Thymus (tissue), 11 donors: ENCODE data around the gene HBEGF. TPM values are rescaled to one million over a fixed set of nuclear protein-coding genes. Genes with fewer than 3 reads are reported as not detected.

Experiments used
- DNase-seq, 9 donors: peaks; one replicate each; pipeline ENCODE4 v3.0.0-alpha.2; 2013; ENCODE audit warnings: low spot score in 9 of 9, low read depth in 6 of 9, missing footprints in 1 of 9
- H3K27ac ChIP-seq, 2 donors: one replicate each; pipeline ENCODE4 v1.5.1; 2013; ENCODE audit warnings: control low read depth in 1 of 2, low read depth in 1 of 2, low read length in 1 of 2, mild to moderate bottlenecking in 1 of 2, moderate library complexity in 1 of 2
- H3K27me3 ChIP-seq, 2 donors: one replicate each; pipeline ENCODE4 v1.5.1; 2013; ENCODE audit warnings: low read length in 1 of 2; ENCODE audit not compliant: control insufficient read depth in 2 of 2, insufficient read depth in 1 of 2
- H3K36me3 ChIP-seq, 2 donors: one replicate each; pipeline ENCODE4 v1.5.1; 2013; ENCODE audit warnings: low read length in 1 of 2, mild to moderate bottlenecking in 1 of 2, moderate library complexity in 1 of 2; ENCODE audit not compliant: control insufficient read depth in 2 of 2, insufficient read depth in 2 of 2
- H3K4me1 ChIP-seq, 2 donors: one replicate each; pipeline ENCODE4 v1.5.1; 2013; ENCODE audit warnings: low read length in 2 of 2; ENCODE audit not compliant: control insufficient read depth in 2 of 2, insufficient read depth in 2 of 2
- H3K4me3 ChIP-seq, 2 donors: one replicate each; pipeline ENCODE4 v1.5.1; 2013; ENCODE audit warnings: low read length in 2 of 2, control low read depth in 1 of 2, mild to moderate bottlenecking in 1 of 2
- H3K9me3 ChIP-seq, 2 donors: one replicate each; pipeline ENCODE4 v1.5.1; 2013; ENCODE audit warnings: low read length in 1 of 2, mild to moderate bottlenecking in 1 of 2; ENCODE audit not compliant: control insufficient read depth in 2 of 2, insufficient read depth in 1 of 2
- WGBS: extraction: QIAGEN DNeasy Blood & Tissue Kit; methylation state at CpG from one replicate; pipeline ENCODE4 v1.1.7; 2013; 5-methylcytosine and 5-hydroxymethylcytosine counted together
- polyA plus RNA-seq: library from polyadenylated mRNA; stranded (reverse); fragments of 200-250 nt; gene quantifications from one replicate; pipeline ENCODE4 v1.2.3, GENCODE V29; 2013
- total RNA-seq: library from RNA; stranded (reverse); fragments of 120-200 nt; gene quantifications from one replicate; pipeline ENCODE4 v1.2.4, GENCODE V29; 2013
- donor health status: healthy.

Gene HBEGF
- total and polyA plus RNA-seq, 2 donors = 1.7 to 4.2 TPM

DNA sequence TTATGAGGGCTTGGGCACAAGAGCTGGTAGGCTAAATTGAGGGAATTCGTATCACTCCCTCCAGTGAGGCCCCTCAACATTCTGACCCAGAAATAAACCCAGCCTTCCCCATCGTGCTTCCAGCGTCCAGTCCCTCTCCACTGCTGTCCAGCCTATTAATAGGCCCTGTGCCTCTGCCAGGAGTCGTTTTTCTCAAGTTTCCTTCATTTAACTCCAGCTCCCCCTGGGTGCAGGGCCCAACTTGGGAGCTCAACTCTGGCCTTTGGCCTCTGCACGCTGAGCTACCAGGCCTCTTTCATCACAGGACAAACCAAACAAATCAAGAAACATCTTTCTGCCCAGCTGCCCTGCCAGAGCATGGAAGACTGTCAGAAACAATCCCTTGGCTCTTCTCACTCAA lies 10.0 kb downstream of the HBEGF start:
- Histone ChIP-seq H3K27ac (no peak overlapping the region), H3K27me3 (no peaks in the 10 kb centered on the region), H3K4me3 (no peak overlapping the region), H3K9me3 (no peaks in the 10 kb centered on the region), H3K36me3 (no peaks in the 10 kb centered on the region), H3K4me1 (peaks cover 0 to under 1% of the 10 kb centered on the region in 2 donors)
- DNase-seq = no peak
- WGBS = 92% methylated on average over 5 of the region's 5 CpGs

DNA sequence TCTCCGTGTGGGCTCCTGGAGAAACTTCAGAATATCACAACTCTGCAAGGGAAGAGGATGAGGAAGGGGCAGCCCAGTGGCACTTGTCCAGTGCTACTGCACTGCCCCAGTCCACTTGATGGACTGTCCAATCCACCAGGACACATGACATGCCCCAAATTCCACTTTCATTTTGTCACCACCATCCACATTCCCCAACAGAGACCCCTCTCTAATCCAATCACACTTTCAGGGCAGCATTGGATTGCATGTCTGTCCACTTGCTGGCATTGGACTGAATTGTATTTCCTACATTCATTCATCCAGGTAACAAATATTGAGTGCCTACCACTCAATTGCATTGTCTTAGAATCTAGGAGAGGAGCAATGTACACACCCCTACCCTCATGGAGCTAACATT lies 14.8 kb downstream of the HBEGF start:
- H3K27ac ChIP-seq = no peak overlapping the region
- no peaks in the 10 kb centered on the region for H3K4me1 ChIP-seq
- 97% methylated on average over 1 of the region's 1 CpG for WGBS

DNA sequence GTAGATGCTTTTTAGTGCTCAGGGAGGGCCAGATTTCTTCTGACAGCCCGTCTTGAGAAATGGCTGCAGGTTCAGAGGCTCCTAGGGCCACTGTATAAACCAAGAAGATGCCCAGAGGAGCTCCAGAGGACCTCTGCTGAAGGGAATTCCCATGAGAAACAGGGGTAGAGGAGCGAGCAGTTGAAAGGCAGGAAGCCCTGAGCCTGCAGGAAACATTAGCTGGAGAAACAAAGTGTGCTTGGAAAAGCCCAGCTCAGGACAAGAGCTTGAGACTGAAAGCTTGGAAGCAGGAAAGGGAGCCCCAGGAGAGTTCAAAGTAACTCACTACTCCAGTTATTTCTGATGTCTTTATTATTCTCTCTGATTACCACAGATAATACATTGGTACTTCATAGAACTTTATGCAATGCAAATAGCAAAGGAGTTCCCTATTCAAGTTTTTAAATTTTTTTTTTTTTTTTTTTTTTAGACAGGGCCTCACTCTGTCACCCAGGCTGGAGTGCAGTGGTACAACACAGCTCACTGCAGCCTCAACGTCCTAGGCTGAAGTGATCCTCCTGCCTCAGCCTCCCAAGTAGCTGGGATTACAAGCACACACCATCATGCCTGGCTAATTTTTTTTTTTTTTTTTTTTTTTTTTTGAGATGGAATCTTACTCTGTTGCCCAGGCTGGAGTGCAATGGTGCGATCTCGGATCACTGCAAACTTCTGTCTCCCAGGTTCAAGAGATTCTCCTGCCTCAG lies 16.5 kb downstream of the HBEGF start:
- no peak overlapping the region for H3K4me3 ChIP-seq
- DNase-seq = no peak
- no peaks in the 10 kb centered on the region for H3K4me1 ChIP-seq
- no peak overlapping the region for H3K27ac ChIP-seq
- no peaks in the 10 kb centered on the region for H3K9me3 ChIP-seq
- H3K36me3 ChIP-seq = no peaks in the 10 kb centered on the region
- WGBS = 90% methylated on average over 5 of the region's 5 CpGs
- no peaks in the 10 kb centered on the region for H3K27me3 ChIP-seq

More for the DNA sequence above, 14.8 kb downstream of the HBEGF start:
- Histone ChIP-seq H3K36me3 (no peaks in the 10 kb centered on the region), H3K4me3 (no peak overlapping the region), H3K9me3 (no peaks in the 10 kb centered on the region), H3K27me3 (no peaks in the 10 kb centered on the region)
- DNase-seq = no peak

DNA sequence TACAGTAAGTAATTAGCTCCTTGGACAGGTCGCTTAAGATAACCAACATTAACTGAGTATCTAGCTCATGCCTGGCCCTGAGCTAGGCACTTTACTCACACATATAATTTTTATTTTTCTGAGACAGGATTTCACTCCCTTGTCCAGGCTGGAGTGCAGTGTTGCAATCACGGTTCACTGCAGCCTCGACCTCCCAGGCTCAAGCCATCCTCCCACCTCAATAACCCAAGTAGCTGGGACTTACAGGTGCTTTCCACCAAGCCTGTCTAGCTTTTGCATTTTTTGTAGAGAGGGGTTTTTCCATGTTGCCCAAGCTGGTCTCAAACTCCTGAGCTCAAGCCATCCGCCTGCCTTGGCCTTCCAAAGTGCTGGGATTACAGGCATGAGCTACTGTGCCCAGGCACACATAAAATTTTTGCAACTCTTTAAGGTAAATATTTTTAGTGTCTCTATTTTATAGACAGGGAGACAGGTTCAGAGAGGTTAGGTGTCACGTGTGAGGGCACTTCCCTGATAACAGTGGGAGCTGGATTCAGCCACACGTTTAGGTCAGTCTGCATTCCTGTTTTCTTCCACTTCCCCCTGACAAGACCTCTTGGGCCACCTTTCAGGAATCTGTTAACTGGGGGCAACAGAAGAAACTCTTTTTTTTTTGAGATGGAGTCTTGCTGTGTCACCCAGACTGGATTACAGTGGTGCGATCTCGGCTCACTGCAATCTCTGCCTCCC lies 18.2 kb downstream of the HBEGF start:
- H3K27me3 ChIP-seq = no peaks in the 10 kb centered on the region
- no peak overlapping the region for H3K27ac ChIP-seq
- H3K4me1 ChIP-seq = no peaks in the 10 kb centered on the region
- DNase-seq = no peak
- H3K9me3 ChIP-seq = no peaks in the 10 kb centered on the region
- no peaks in the 10 kb centered on the region for H3K36me3 ChIP-seq
- WGBS = 94% methylated on average over 8 of the region's 8 CpGs
- H3K4me3 ChIP-seq = no peak overlapping the region

DNA sequence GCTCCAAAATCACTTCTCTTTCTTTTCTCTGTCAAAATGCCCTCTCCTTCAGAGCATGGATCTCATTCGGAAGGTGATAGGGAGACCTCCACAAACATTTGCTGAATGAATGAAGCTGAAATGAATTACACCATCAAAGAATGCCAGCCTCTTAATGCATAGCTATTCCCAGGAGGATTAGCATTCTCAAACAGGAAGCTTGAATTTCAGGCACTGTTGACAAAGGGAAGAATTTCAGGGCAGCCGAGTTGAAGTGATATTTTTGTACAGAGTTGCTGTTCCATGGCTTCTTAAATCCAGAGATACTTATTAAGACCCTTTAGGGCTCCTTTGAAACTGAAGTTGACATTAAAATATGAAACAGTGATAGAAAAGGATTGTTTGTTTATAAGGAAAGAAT lies 18.8 kb downstream of the HBEGF start:
- WGBS = 88% methylated on average over 2 of the region's 2 CpGs
- Histone ChIP-seq H3K36me3 (no peaks in the 10 kb centered on the region), H3K9me3 (no peaks in the 10 kb centered on the region), H3K4me1 (no peaks in the 10 kb centered on the region), H3K27me3 (no peaks in the 10 kb centered on the region), H3K27ac (no peak overlapping the region), H3K4me3 (no peak overlapping the region)
- no peak for DNase-seq

DNA sequence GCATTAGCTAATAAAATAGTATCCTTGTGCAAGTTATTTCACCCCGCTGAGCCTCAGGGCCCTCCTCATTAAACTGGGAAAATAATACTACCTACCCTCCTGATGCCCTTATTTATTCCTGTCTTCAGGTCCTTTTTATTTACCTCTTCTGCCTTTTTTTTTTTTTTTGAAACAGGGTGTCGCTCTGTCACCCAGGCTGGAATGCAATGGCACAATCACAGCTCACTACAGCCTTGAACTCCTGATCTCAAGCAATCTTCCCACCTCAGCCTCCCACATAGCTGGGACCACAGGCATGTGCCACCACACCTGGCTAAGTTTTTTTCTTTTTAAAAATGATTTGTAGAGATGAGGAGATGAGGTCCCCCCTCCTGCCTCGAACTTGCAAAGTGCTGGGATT lies 20.9 kb downstream of the HBEGF start:
- Histone ChIP-seq H3K27ac (no peak overlapping the region), H3K9me3 (no peaks in the 10 kb centered on the region), H3K36me3 (no peaks in the 10 kb centered on the region), H3K27me3 (no peaks in the 10 kb centered on the region), H3K4me3 (no peak overlapping the region), H3K4me1 (no peaks in the 10 kb centered on the region)
- 98% methylated on average over 3 of the region's 3 CpGs for WGBS
- DNase-seq = no peak

DNA sequence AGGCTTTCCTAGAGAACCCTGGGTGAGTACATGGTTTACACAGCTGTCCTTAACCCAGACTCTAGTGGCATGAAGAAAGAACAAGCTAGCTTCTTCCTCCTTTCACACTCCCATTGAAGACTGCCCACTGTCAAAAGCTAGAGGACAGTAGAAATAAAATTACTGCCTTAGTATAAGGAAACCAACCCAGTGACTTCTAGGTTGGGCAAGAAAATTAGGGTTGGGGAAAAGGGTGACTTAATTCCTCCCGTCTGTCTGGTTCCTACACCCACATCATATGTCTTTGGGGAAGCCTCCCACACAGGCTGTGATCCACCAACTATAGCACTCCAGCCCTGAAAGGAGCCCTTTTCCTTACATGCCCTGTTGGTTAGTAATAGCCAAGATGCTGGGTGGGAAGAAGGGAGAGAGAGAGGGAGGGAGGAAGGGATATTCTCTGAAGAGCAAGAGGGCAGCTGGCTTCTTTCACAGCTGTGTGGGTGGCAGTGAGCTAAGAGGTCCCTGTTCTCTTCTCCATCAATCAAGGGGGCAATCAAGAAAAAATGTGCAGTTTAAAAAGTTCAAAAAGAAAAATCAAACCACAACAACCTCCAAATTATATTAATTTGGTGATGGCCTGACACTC lies 21.7 kb downstream of the HBEGF start:
- Histone ChIP-seq H3K4me1 (no peaks in the 10 kb centered on the region), H3K27ac (no peak overlapping the region), H3K4me3 (no peak overlapping the region), H3K27me3 (no peaks in the 10 kb centered on the region), H3K9me3 (no peaks in the 10 kb centered on the region), H3K36me3 (no peaks in the 10 kb centered on the region)
- no peak for DNase-seq
- WGBS = 89% methylated on average over 1 of the region's 1 CpG

DNA sequence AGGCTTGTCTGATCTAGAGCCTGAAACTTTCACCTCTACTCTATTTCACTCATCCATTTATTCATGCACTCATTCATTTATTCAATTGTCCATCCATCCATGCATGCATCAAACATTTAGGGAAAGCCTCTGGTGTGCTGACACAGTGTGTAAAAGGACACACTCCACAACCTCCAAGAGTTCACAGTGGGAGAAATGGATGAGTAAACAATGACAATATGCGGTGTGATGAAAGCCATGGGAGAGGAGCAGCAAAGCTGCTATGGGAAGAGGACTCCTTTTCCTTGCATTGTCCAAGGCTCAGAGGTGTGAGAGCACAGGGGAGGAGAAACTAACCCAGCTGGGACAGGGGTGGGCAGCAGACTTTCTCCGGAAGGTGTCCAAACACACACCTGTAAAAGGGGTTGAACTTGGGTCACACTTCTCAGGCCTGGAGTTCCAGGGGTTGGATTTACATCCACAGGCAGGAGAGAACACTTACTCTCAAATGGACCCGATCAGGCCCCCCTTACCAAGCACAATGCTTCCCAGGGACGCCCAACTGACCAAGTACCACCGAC lies 22.3 kb downstream of the HBEGF start:
- no peaks in the 10 kb centered on the region for H3K27me3 ChIP-seq
- no peaks in the 10 kb centered on the region for H3K4me1 ChIP-seq
- WGBS = 97% methylated on average over 5 of the region's 5 CpGs

More for the DNA sequence above, 22.3 kb downstream of the HBEGF start:
- Histone ChIP-seq H3K36me3 (no peaks in the 10 kb centered on the region), H3K9me3 (no peaks in the 10 kb centered on the region), H3K4me3 (no peak overlapping the region), H3K27ac (no peak overlapping the region)
- DNase-seq = no peak
